CD4-positive, alpha-beta T cell treated with Interleukin-10 for 1 hour (primary cell): Measurements from ENCODE around the gene UGT1A10.
"Not testable (repeated sequence)": the region's sequence is repeated elsewhere in the genome, so short reads cannot be mapped to it uniquely, and the experiment has no call there.

Experiments used
- DNase-seq: peaks from one replicate; pipeline ENCODE4 v3.0.0-alpha.2; 2020

The UGT1A10 gene

DNA sequence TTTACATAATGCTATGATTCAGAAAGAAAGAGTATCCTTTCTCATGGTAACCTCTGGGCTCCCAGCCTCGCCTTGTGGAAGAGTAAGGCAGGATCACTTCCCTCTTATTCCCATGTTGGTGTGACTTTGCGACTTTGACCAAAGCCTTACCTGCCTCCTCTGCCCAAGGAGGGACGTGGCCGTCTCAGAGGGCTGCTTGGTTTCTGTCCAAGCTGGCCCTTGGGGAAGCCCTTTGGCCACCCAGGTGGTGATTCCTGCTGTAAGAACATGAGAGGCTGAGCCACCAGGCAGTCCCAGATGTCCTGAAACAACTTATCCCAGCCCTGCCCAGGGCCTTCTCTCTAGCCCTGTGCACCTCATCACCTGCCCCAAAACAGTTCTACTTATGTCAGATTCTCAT lies 62.5 kb downstream of the UGT1A10 start:
- no peak for DNase-seq

- DNase-seq: no peak
Observed at GRCh38 chr2:233699424-233700027, 63.3 kb downstream of the UGT1A10 start.

GRCh38 chr2:233700028-233700635 lies 63.9 kb downstream of the UGT1A10 start:
- DNase-seq: no peak

GRCh38 chr2:233700842-233701241 lies 64.6 kb downstream of the UGT1A10 start:
- not testable (repeated sequence) for DNase-seq

GRCh38 chr2:233702238-233702637 lies 66.0 kb downstream of the UGT1A10 start:
- DNase-seq: no peak

GRCh38 chr2:233705911-233706506 lies 69.8 kb downstream of the UGT1A10 start:
- DNase-seq: no peak

DNA sequence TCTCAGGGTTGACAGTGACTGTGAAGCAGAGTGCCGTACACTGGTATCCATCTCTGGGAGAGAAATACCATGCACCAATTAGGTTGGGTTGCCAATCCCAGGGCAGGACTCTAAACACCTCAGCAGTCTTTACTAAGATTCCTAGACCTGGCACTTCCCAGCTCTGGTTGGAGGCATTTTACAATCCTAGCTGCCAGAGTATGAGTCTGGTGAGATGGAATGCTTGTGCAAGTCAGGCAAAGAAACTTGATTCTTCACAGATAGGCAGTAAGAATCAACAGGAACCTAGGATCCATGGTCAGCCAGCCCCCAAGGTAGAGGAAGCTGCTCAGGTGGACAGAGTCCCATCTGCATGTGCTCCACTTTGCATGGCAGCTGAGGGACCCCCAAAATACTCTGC lies 70.5 kb downstream of the UGT1A10 start:
- DNase-seq: no peak

DNA sequence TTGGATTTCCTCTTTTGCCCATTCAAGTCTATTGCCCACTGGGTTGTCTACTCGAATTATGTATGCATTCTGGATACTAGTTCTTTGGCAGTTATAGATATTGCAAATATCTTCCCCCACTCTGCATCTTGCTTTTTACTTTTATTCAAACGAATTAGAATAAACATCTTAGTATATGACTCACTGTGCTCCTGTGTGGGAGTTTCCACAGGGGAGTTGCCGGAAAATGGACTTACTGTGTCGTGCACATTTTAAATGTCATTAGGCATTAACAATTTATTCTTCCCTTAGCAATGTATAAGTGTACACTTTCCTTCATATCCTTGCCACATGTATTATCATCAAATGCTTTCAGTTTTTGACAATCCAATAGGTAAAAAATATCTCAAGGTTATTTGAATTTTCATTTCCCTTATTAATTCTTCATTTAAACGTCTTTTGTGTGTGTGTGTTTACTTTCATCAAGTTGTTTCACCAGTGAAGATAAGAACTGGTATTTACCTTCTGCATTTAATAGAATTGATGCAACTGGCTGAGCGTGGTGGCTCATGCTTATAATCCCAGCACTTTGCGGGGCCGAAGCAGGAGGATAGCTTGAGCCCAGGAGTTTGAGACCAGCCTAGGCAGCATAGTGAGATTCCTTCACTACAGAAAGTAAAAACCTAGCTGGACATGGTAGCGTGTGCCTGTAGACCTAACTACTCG lies 71.8 kb downstream of the UGT1A10 start:
- DNase-seq: no peak

- no peak for DNase-seq
Observed at GRCh38 chr2:233708942-233709341, 72.7 kb downstream of the UGT1A10 start.

DNA sequence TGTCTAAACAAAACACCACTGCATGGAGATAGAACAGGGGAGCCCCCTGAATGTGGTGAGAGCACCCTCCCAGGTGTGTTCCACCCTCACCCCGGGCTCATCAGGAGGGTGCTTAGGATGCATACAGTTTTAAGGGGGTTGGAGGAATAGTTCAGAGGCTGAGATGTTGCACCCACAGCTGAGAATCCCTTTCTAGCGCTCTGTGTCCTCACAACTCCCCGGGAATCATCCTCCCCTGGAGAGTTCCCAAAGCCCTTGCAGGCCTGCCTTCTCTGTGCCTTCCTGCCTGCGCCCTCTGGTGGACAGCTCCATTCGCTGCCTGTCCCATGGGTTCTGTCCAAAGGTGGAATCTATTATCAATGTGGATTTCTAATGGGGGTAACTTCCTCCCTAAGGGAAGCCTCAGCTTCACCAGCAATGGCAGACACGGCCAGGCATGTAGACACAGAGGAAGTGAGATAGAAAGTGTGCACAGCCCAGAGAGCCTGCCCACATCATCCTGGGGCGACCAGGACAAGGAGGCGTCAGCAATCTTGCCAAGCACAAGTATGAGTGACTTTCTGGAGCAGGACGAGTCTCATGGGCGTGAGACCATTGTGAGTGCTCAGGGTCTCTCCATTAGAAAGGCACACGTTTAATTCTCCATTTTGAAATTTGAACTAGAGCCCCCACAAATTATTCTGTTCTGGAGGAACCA lies 75.2 kb downstream of the UGT1A10 start:
- DNase-seq: peak; percentile 55

DNA sequence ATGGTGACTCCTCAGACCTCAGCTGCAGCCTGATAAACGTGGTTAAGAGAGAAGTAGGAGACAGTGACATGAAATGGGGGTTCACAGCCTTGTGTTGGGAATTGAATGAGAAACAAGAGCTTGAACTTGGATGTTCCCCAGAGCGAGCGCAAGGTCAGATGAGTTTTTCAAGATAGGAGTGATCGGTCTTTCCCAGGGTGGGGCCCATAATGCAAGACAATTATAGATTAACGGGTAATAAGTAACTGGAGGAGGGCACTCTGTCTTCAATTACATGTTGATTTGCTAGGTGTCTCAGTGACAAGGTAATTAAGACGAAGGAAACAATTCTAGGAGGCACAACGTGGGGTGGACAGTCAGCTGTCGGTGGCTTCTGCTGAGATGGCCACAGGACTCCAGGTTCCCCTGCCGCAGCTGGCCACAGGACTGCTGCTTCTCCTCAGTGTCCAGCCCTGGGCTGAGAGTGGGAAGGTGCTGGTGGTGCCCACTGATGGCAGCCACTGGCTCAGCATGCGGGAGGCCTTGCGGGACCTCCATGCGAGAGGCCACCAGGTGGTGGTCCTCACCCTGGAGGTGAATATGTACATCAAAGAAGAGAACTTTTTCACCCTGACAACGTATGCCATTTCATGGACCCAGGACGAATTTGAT lies 76.5 kb downstream of the UGT1A10 start, which contains the start of gene UGT1A5:
Gene UGT1A5, plus strand, starts transcription at position 297 of the 651 bp plus-strand sequence. Its CDS starts 85 bp downstream, at position 382.
- DNase-seq: no peak

GRCh38 chr2:233713262-233713615 lies 77.0 kb downstream of the UGT1A10 start:
- no peak for DNase-seq

- no peak for DNase-seq
Observed at GRCh38 chr2:233714121-233714520, 77.9 kb downstream of the UGT1A10 start.

GRCh38 chr2:233718552-233718951 lies 82.3 kb downstream of the UGT1A10 start, which contains the start of gene UGT1A4:
Gene UGT1A4, plus strand, starts transcription at chr2:233718736. Its CDS starts 85 bp downstream, at chr2:233718821.
- no peak for DNase-seq

- no peak for DNase-seq
Observed at GRCh38 chr2:233728723-233729301, 92.6 kb downstream of the UGT1A10 start, which contains the start of gene UGT1A3. Gene UGT1A3, plus strand, starts transcription at chr2:233729042. Its CDS starts 85 bp downstream, at chr2:233729127.

GRCh38 chr2:233736868-233737653 lies 100.8 kb downstream of the UGT1A10 start:
- DNase-seq: not testable (repeated sequence)

GRCh38 chr2:233740870-233741269 lies 104.6 kb downstream of the UGT1A10 start:
- DNase-seq: no peak

DNA sequence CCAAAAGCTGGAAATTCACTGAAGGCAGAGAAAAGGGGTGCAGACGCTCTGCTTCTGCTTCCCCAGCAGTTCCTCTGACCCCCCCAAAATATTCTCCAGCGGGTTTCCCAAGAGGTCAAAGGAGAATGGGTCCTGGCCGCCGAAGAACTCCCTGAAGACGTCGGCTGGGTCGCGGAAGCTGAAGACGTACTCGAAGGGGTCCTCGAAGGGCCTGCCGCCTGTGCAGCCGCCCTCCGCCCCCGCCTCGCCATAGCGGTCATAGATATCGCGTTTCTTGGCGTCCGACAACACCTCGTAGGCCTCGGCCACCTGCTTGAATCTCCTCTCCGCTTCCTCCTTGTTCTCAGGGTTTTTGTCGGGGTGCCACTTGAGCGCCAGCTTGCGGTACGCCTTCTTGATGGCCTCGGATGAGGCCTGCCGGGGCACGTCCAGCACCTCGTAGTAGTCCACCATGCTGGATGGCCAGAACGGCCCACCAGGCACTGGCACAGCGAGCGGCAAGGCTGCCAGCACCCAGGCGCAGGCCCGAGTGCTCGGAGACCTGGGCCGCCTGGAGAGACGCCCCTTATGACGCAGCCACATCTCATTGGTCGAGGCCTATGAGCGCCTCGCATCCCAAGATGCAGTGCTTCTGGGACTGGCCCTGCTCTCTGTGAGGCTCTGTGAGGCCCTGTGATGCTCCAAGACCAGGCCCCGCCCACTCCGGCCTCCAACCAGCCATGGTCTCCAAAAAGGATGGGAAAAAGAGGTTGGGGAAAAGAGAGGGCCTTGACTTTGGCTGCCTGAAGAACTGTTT lies 107.4 kb downstream of the UGT1A10 start:
- DNase-seq: no peak

DNA sequence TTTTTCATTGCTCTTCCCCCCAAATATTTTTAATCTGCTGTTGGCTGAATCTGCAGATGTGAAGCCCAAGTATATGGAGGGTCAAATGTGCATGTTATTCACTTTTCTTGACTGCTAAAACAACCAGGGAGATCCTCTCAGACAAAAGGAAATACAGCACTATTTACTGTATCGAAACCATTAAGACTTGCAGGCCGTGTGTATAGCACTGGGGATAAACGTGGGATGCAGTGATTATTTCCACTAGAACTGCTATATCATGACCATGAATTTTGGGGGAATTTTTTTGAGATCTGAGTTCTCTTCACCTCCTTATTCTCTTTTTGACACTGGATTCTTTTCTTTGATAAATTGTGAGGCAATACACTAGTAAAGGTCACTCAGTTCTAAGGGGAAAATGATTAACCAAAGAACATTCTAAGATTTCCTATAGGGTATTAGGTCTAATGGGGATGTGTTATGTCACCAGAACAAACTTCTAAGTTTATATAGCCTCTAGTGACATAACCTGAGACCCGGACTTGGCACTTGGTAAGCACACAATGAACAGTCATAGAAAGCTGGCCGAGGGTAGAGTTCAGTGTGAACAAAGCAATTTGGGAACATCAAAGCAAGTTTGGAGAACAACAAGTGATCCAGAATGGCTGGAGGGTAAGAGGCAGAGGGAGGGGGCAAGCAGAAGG lies 109.0 kb downstream of the UGT1A10 start:
- no peak for DNase-seq

DNA sequence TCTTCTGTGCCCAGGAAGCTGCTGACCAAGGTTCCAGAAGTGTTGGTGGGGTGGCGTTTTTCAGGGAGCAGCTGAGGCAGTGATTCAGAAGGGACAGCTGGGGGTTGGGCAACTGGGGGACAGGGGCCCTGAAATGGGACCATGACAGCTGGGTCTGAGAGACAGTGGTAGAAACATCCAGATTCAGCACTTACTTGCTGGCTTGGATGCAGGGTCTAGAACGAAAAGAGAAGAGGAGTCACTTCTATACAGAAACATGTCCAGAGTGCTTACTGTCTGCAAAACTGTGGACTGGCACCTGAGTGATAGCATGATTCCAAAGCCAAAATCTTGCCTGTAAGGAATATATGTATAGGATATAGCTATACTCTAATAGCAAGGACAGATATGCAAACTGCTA lies 109.6 kb downstream of the UGT1A10 start:
- DNase-seq: not testable (repeated sequence)
